ENCODE results near the gene HECTD4. TPM values are rescaled to one million over a fixed set of nuclear protein-coding genes. Genes with fewer than 3 reads are reported as not detected.

The HECTD4 gene
- total RNA-seq, 1 donor = 29.0 TPM

DNA sequence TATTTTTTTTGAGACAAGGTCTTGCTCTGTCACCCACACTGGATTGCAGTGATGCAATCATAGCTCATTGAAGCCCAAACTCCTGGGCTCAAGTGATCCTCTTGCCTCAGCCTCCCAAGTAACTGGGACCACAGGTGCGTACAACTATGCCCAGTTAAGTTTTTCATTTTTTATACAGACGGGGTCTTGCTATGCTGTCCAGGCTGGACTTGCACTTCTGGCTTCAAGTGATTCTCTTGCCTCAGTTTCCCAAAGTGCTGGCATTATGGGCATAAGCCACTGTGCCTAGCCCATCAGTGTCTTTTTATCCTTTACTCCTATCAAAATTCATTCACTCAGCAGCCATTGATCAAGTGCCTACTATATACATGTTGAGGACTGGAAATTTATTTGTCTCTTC lies 45.5 kb upstream of the HECTD4 start:
- H3K4me1 ChIP-seq (ENCODE audit: insufficient read depth, low read length) = peaks cover 3% of the 10 kb centered on the region
- no peak overlapping the region for H2AFZ ChIP-seq (ENCODE audit: low read length)
- TF ChIP-seq, protein P1, sequence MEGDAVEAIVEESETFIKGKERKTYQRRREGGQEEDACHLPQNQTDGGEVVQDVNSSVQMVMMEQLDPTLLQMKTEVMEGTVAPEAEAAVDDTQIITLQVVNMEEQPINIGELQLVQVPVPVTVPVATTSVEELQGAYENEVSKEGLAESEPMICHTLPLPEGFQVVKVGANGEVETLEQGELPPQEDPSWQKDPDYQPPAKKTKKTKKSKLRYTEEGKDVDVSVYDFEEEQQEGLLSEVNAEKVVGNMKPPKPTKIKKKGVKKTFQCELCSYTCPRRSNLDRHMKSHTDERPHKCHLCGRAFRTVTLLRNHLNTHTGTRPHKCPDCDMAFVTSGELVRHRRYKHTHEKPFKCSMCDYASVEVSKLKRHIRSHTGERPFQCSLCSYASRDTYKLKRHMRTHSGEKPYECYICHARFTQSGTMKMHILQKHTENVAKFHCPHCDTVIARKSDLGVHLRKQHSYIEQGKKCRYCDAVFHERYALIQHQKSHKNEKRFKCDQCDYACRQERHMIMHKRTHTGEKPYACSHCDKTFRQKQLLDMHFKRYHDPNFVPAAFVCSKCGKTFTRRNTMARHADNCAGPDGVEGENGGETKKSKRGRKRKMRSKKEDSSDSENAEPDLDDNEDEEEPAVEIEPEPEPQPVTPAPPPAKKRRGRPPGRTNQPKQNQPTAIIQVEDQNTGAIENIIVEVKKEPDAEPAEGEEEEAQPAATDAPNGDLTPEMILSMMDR (IDR thresholded peaks at IDR 0.05; ENCODE audit: extremely low read depth, low read depth, low read length) = no peak
- no peak for DNase-seq (ENCODE audit: insufficient read length, low spot score, missing footprints)
- no peak overlapping the region for H3K27ac ChIP-seq (ENCODE audit: low read depth, low read length)
- no peak overlapping the region for H3K4me3 ChIP-seq (ENCODE audit: insufficient read depth, low read length)
- peaks cover 47% of the 10 kb centered on the region for H4K20me1 ChIP-seq (ENCODE audit: insufficient read depth, low read length)
- H3K79me2 ChIP-seq (ENCODE audit: insufficient read depth, low read length) = peaks cover 93% of the 10 kb centered on the region
- no peaks in the 10 kb centered on the region for H3K27me3 ChIP-seq (ENCODE audit: insufficient read depth, low read length)
- H3K4me2 ChIP-seq (ENCODE audit: insufficient read depth, low read length) = no peak overlapping the region
- peaks cover 4% of the 10 kb centered on the region for H3K36me3 ChIP-seq (ENCODE audit: insufficient read depth, low read length)
- H3K9me3 ChIP-seq (ENCODE audit: low read depth, low read length) = no peaks in the 10 kb centered on the region

DNA sequence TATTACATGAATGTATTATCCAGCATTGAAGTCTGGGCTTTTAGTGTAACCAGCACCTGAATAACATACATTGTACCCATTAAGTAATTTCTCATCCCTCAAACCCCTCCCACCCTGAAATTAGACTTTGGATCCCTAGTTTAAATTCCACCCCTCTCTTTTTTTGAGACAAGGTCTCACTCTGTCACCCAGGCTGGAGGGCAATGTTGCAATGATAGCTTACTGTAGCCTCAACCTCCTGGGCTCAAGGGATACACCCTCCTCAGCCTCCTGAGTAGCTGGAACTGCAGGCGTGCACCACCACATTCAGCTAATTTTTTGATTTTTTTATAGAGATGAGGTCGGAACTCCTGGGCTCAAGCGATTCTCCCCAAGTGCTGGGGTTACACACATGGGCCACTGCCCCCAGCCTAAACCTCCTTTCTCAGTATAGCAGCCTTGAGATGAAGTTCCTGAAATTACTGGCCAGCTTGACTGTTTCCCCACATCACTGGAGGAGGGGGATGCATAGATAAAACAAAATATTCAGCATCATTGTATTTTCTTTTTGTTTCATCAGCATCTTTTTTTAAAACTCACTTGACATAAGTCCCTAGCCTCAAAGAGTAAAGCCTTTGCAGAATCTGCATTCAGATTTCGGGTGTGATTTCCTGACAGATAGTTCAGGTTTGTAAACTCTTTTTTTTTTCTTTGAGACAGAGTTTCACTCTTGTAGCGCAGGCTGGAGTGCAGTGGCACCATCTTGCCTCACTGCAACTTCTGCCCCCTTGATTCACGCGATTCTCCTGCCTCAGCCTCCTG lies 43.6 kb upstream of the HECTD4 start:
- Histone ChIP-seq H3K4me1 (ENCODE audit: insufficient read depth, low read length) (peaks cover 12% of the 10 kb centered on the region), H3K9me3 (ENCODE audit: low read depth, low read length) (no peaks in the 10 kb centered on the region), H4K20me1 (ENCODE audit: insufficient read depth, low read length) (peaks cover 51% of the 10 kb centered on the region), H3K4me2 (ENCODE audit: insufficient read depth, low read length) (no peak overlapping the region), H3K79me2 (ENCODE audit: insufficient read depth, low read length) (peaks cover 93% of the 10 kb centered on the region), H3K27ac (ENCODE audit: low read depth, low read length) (no peak overlapping the region), H3K27me3 (ENCODE audit: insufficient read depth, low read length) (no peaks in the 10 kb centered on the region), H2AFZ (ENCODE audit: low read length) (no peak overlapping the region), H3K36me3 (ENCODE audit: insufficient read depth, low read length) (peaks cover 7% of the 10 kb centered on the region), H3K4me3 (ENCODE audit: insufficient read depth, low read length) (no peak overlapping the region)
- DNase-seq (ENCODE audit: insufficient read length, low spot score, missing footprints) = no peak
- TF ChIP-seq, protein P1 (IDR thresholded peaks at IDR 0.05; ENCODE audit: extremely low read depth, low read depth, low read length) = no peak

DNA sequence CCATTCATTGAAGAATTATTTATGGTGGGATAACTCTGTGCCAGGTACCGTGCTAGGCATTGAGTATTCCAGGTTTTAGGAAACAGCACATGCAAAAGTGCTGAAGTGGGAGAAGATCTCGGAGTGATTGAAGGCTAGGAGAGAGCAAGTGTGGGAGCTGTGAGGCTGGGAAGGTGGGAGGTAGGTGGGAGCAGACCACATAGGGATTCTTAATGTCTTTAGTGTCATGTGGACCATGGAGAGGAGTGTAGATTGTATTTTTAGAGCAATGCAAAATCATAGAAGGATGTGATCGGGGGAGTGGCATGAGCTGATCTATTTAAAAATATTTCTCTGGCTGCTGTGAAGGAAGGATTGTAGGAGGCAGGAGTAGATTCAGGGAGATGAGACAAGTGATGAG lies 41.9 kb upstream of the HECTD4 start:
- Histone ChIP-seq H2AFZ (ENCODE audit: low read length) (no peak overlapping the region), H3K4me3 (ENCODE audit: insufficient read depth, low read length) (no peak overlapping the region), H3K36me3 (ENCODE audit: insufficient read depth, low read length) (peaks cover 11% of the 10 kb centered on the region), H3K4me1 (ENCODE audit: insufficient read depth, low read length) (peaks cover 26% of the 10 kb centered on the region), H3K27ac (ENCODE audit: low read depth, low read length) (no peak overlapping the region), H3K27me3 (ENCODE audit: insufficient read depth, low read length) (no peaks in the 10 kb centered on the region), H4K20me1 (ENCODE audit: insufficient read depth, low read length) (peaks cover 60% of the 10 kb centered on the region), H3K79me2 (ENCODE audit: insufficient read depth, low read length) (peaks cover 95% of the 10 kb centered on the region), H3K9me3 (ENCODE audit: low read depth, low read length) (no peaks in the 10 kb centered on the region), H3K4me2 (ENCODE audit: insufficient read depth, low read length) (no peak overlapping the region)
- DNase-seq (ENCODE audit: insufficient read length, low spot score, missing footprints) = no peak
- TF ChIP-seq, protein P1 (IDR thresholded peaks at IDR 0.05; ENCODE audit: extremely low read depth, low read depth, low read length) = no peak

DNA sequence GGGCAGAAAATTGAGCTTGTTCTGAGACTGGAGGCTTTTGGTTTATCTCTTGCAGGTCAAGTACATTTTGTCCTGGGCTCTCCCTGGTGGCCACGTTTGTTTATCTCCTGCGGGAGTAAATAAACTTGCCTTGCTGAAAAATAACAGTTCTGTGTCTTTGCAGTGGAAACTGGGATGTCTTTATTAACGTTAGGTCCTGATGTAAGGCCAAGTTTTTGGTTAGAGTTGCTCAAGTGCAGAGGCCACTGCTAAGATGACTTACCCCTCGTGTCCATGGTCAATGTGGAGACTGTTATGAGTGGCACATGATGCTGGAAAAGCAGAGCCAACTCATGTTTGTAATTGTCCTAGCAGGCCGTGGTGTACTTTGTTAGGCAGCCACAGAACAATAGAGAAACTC lies 40.3 kb upstream of the HECTD4 start:
- no peaks in the 10 kb centered on the region for H3K27me3 ChIP-seq (ENCODE audit: insufficient read depth, low read length)
- peak overlapping the region; percentile 18 for H3K4me2 ChIP-seq (ENCODE audit: insufficient read depth, low read length)
- TF ChIP-seq, protein P1 (IDR thresholded peaks at IDR 0.05; ENCODE audit: extremely low read depth, low read depth, low read length) = no peak
- H3K79me2 ChIP-seq (ENCODE audit: insufficient read depth, low read length) = peaks cover 85% of the 10 kb centered on the region
- H3K4me1 ChIP-seq (ENCODE audit: insufficient read depth, low read length) = peaks cover 26% of the 10 kb centered on the region
- H3K36me3 ChIP-seq (ENCODE audit: insufficient read depth, low read length) = peaks cover 6% of the 10 kb centered on the region
- H3K27ac ChIP-seq (ENCODE audit: low read depth, low read length) = peak overlapping the region; percentile 12
- DNase-seq (ENCODE audit: insufficient read length, low spot score, missing footprints) = peak; percentile 10
- H3K9me3 ChIP-seq (ENCODE audit: low read depth, low read length) = no peaks in the 10 kb centered on the region
- peaks cover 50% of the 10 kb centered on the region for H4K20me1 ChIP-seq (ENCODE audit: insufficient read depth, low read length)
- H3K4me3 ChIP-seq (ENCODE audit: insufficient read depth, low read length) = no peak overlapping the region
- H2AFZ ChIP-seq (ENCODE audit: low read length) = no peak overlapping the region
